HG03460 (cell line): ENCODE data around the gene LRIG3.
"Not testable (repeated sequence)": the region's sequence is repeated elsewhere in the genome, so short reads cannot be mapped to it uniquely, and the experiment has no call there.

Experiments used
- ATAC-seq: cut with Tn5 transposase; IDR thresholded peaks from one replicate; pipeline ENCODE4 v1.9.1; 2021; ENCODE audit not compliant: unreplicated experiment

Gene LRIG3

GRCh38 chr12:58920102-58920960 lies at the start of gene LRIG3:
Gene LRIG3 (minus strand): TSS chr12:58920504. CDS start chr12:58920235, 269 bp downstream.
- ATAC-seq: peak; percentile 89

GRCh38 chr12:58969237-58969636 lies 48.9 kb upstream of the LRIG3 start:
- no peak for ATAC-seq

- ATAC-seq: no peak
Measured at GRCh38 chr12:58967561-58967960, 47.3 kb upstream of the LRIG3 start.

DNA sequence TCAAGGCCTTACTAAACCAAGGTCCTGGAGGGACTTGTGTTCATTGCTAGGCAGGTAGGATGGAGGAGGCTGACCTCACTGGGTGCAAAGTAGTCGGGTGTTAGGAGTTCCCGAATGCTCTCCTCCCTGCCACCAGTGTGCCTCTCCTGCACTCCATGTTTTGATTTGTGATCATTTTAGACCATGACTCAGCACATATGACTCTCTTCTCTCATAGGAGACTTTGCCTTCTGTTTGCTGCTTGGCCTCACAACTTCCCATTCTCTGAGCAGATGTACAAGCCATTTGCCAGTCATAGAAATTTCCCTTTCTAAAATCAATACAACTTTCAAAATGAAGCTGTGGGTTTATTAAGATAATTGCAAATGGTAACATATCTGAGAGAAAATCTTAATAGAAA lies 46.6 kb upstream of the LRIG3 start:
- ATAC-seq: no peak

DNA sequence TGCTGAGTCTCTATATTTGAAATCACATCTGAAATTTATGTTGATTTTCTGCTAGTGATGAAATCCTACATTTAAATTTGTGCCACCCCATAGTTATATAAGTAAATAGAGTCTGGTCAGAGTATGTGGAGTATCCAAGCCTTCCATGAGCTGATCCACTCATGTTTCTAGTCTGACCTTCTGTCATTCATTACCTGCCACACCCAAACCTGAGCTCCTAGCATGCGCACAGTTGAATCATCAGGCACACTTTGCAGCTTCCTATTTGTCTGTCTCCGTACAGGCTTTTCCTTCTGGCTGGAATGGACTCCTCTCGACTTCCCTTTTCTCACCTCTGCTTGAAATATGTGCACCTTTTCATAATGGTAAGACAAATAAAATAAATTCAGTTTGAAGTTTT lies 45.3 kb upstream of the LRIG3 start:
- ATAC-seq: no peak

DNA sequence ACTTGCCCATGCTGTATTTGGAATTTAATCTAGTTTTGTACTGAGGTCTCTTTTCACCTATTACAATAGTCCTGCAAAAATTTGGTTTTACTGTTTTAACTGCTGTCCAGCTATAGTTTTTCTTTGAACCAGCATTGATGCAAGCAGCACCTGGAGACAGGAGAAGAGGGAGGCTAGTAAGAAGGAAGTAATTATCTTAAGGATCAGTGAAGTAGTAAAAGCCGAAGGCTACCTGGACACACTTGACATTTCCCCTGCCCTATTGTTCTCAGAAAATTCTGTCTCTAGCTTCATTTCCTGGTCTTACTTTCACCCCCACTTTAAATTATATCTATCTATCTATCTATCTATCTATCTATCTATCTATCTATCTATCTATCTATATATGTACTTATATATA lies 43.5 kb upstream of the LRIG3 start:
- ATAC-seq: no peak

DNA sequence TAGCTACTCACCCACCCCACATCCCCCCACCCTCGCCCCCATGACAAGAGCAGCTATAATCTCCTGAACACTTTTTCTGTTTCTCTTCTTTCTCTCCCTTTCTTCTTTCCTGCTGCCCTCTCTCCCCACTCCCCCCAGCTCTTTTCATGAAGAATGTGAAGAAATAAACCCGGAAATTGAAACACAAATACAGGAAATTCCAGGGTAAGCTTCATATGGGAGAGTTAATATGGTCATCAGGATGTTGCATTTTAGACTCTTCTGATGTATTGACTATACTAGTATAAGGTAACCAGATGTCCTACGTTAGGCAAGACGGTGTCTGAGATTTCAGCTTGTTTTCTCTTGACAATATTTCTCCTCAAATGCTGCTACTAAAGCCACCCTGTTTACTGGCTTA lies 41.6 kb upstream of the LRIG3 start:
- ATAC-seq: no peak

GRCh38 chr12:58961166-58961565 lies 40.9 kb upstream of the LRIG3 start:
- no peak for ATAC-seq

GRCh38 chr12:58959639-58960300 lies 39.5 kb upstream of the LRIG3 start:
- no peak for ATAC-seq

GRCh38 chr12:58957298-58957697 lies 37.0 kb upstream of the LRIG3 start:
- ATAC-seq: no peak

- no peak for ATAC-seq
Measured at GRCh38 chr12:58955849-58956248, 35.5 kb upstream of the LRIG3 start.

DNA sequence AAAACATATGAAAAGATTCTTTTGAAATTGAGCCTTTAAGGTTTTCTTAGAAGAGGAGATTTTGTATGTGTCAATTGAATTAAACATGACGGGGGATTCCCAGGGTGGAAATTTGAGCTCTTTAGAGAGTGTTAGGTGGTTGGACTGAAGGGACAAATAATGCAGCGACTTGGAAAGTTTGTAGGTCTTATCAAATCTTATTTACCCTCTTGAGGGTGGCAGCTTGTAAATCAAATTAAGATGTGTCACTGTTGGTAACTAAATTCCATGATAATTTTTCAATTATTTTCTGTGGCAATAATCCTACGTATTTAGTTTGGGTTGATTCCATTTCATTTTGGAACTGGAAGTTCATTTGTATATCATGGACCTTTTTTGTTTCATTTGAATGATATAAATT lies 33.7 kb upstream of the LRIG3 start:
- no peak for ATAC-seq

- ATAC-seq: no peak
Measured at GRCh38 chr12:58950739-58951100, 30.4 kb upstream of the LRIG3 start.

DNA sequence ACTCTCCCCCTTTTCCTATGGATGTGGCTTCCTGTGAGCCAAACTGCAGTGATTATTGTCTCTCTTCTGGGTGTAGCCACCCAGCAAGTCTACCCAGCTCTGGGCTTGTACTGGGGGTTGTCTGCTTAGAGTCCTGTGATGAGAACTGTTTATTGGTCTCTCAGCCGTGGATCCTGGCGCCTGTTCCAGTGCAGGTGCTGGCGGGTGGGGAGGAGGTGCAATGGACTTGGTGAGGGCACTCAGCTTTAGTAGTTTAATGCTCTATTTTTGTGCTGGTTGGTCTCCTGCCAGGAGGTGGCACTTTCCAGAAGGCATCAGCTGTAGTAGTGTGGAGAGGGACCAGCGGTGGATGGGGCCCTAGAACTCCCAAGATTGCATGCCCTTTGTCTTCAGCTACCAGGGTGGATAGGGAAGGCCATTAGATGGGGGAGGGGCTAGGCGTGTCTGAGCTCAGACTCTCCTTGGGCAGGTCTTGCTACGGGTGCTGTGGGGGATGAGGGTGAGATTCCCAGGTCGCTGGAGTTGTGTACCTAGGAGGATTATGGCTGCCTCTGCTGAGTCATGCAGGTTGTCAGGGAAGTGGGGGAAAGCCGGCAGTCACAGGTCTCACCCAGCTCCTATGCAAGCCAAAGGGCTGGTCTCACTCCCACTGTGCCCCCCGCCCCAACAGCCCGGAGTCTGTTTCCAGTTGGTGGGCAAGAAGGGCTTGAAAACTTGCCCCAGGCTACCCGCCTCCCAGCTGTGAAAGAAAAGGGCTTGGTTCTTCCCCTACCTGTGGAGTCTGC lies 29.8 kb upstream of the LRIG3 start:
- ATAC-seq: not testable (repeated sequence)

GRCh38 chr12:58943079-58943478 lies 22.8 kb upstream of the LRIG3 start:
- no peak for ATAC-seq

DNA sequence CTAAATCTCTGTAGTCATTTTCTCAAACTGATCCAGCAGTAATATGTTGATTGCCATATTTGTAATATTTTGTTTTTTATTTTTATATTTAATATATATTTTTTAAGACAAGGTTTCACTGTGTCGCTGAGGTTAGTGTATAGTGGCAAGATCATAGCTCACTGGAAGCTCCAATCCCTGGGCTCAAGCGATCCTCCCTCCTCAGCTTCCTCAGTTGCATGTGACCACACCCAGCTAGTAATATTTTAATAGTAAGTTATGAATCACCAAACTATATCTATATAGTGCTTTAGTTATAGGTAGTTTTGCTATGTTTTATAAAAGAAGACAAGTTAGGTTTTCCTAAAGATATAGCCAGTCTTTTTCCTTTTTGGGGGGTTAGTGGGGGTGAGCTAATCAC lies 22.0 kb upstream of the LRIG3 start:
- no peak for ATAC-seq

DNA sequence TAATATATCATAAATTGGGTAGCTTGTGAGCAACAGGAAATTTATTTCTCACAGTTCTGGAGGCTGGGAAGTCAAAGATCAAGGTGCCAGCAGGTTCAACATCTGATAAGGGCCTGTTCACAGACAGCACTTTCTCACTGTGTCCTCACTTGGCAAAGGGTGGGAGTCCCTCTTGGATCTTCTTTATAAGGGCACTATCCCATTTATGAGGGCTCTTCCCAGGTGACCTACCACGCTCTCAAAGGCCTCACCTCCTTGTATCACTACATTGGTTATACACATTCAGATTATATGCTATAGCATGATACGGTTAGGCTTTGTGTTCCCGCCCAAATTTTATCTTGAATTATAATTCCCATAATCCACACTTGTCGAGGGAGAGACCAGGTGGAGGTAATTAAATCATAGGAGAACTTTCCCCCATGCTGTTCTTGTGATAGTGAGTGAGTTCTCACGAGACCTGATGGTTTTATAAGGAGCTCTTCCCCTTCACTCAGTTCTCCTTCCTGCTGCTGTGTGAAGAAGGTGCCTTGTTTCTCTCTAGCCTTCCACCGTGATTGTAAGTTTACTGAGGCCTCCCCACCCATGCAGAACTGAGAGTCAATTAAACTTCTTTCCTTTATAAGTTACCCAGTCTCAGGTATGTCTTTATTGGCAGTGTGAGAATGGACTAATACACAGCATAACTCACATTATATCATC lies 19.2 kb upstream of the LRIG3 start:
- no peak for ATAC-seq

DNA sequence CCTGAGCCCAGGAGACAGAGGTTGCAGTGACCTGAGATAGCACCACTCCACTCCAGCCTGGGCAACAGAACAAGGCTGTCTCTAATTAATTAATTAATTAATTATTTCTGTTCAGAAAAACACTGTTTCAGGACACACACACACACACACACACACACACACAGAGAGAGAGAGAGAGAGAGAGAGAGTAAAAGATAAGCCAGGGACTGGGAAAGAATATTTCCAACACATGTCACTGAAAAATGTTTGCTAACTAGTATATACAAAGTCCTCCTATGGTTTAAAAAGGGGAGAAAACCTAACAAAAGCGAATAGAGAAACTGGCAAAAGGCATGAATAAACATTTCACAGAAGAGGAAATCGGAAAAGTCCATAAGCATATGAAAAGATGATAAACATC lies 18.1 kb upstream of the LRIG3 start:
- no peak for ATAC-seq

GRCh38 chr12:58934528-58934927 lies 14.2 kb upstream of the LRIG3 start:
- ATAC-seq: no peak

DNA sequence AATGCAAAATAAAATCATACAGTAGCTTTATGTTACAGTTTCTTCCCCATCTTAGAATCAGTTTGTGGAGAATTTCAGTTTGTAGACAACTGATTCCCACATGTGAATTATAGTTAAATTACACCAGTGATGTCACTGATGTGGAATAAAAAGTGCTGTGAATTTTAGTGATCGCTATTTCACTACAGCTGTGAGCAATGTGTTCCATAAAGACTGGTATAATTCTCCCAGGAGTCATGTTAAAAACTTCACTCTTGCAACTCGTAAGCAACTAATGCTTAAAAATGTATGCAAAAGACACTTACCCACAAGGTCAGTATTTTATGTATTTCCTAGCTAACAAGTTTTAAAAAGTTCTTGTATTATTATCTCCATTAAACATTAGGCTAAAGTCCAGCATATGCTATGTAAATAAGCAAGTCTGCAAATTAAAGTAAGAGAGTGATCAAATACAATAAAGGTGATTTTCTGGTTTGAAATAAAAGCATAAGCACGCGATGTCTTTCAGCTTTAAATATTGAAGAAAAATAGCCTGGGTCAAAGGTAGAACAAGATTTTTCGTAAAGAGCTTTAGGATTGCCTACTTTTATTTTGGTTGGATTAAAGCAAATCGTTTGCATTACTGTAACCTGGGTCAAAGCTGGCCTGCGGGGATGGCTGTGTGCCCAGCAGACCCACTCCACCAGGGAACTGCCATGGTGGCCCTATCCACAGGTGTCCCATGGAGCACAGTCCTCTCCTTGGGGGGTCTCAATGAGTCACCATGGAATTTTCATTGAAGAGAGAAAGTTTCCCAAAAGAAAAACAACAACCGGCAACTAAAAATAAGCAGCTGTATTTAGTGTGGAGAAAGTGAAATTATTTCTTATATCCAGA lies 12.7 kb upstream of the LRIG3 start:
- ATAC-seq: no peak
